ENCODE data around the gene RPTOR.

Gene RPTOR

GRCh38 chr17:80704894-80705293 is 160.3 kb downstream of the RPTOR start:
- peaks cover 0 to 9% of the 10 kb centered on the region in 2 donors for H3K4me1 ChIP-seq (ENCODE audit: control insufficient read depth in 1 of 2, insufficient read depth in 2 of 2, low read length in 2 of 2)
- no peak overlapping the region for H3K4me3 ChIP-seq (ENCODE audit: low read depth in 1 of 2, low read length in 2 of 2)
- no peaks in the 10 kb centered on the region for H3K27me3 ChIP-seq (ENCODE audit: low read depth, low read length)
- no peak overlapping the region for H3K27ac ChIP-seq (ENCODE audit: low read length)
- peaks cover 0 to 13% of the 10 kb centered on the region in 2 donors for H3K36me3 ChIP-seq (ENCODE audit: control insufficient read depth in 1 of 2, insufficient read depth in 2 of 2, low read length in 2 of 2)
- no peaks in the 10 kb centered on the region for H3K9me3 ChIP-seq (ENCODE audit: control insufficient read depth in 1 of 2, low read length in 2 of 2)

- Histone ChIP-seq H3K27ac (ENCODE audit: low read length) (no peak overlapping the region), H3K27me3 (ENCODE audit: low read depth, low read length) (no peaks in the 10 kb centered on the region), H3K4me3 (ENCODE audit: low read depth in 1 of 2, low read length in 2 of 2) (no peak overlapping the region), H3K4me1 (ENCODE audit: control insufficient read depth in 1 of 2, insufficient read depth in 2 of 2, low read length in 2 of 2) (peaks cover 0 to 9% of the 10 kb centered on the region in 2 donors), H3K36me3 (ENCODE audit: control insufficient read depth in 1 of 2, insufficient read depth in 2 of 2, low read length in 2 of 2) (peaks cover 0 to 13% of the 10 kb centered on the region in 2 donors), H3K9me3 (ENCODE audit: control insufficient read depth in 1 of 2, low read length in 2 of 2) (no peaks in the 10 kb centered on the region)
These were observed 161.3 kb downstream of the RPTOR start for GRCh38 chr17:80705988-80706387.

- no peaks in the 10 kb centered on the region for H3K9me3 ChIP-seq (ENCODE audit: control insufficient read depth in 1 of 2, low read length in 2 of 2)
These were observed 161.8 kb downstream of the RPTOR start for GRCh38 chr17:80706463-80706867.

GRCh38 chr17:80708480-80708879 is 163.8 kb downstream of the RPTOR start:
- H3K36me3 ChIP-seq (ENCODE audit: control insufficient read depth in 1 of 2, insufficient read depth in 2 of 2, low read length in 2 of 2): peaks cover 0 to 13% of the 10 kb centered on the region in 2 donors
- peaks cover 0 to 9% of the 10 kb centered on the region in 2 donors for H3K4me1 ChIP-seq (ENCODE audit: control insufficient read depth in 1 of 2, insufficient read depth in 2 of 2, low read length in 2 of 2)
- H3K27me3 ChIP-seq (ENCODE audit: low read depth, low read length): no peaks in the 10 kb centered on the region
- H3K4me3 ChIP-seq (ENCODE audit: low read depth in 1 of 2, low read length in 2 of 2): no peak overlapping the region
- no peak overlapping the region for H3K27ac ChIP-seq (ENCODE audit: low read length)
- H3K9me3 ChIP-seq (ENCODE audit: control insufficient read depth in 1 of 2, low read length in 2 of 2): no peaks in the 10 kb centered on the region

More at GRCh38 chr17:80706463-80706867, 161.8 kb downstream of the RPTOR start:
- no peak overlapping the region for H3K4me3 ChIP-seq (ENCODE audit: low read depth in 1 of 2, low read length in 2 of 2)
- no peaks in the 10 kb centered on the region for H3K27me3 ChIP-seq (ENCODE audit: low read depth, low read length)
- H3K27ac ChIP-seq (ENCODE audit: low read length): no peak overlapping the region
- peaks cover 0 to 13% of the 10 kb centered on the region in 2 donors for H3K36me3 ChIP-seq (ENCODE audit: control insufficient read depth in 1 of 2, insufficient read depth in 2 of 2, low read length in 2 of 2)
- peaks cover 0 to 9% of the 10 kb centered on the region in 2 donors for H3K4me1 ChIP-seq (ENCODE audit: control insufficient read depth in 1 of 2, insufficient read depth in 2 of 2, low read length in 2 of 2)

GRCh38 chr17:80709090-80709695 is 164.6 kb downstream of the RPTOR start:
- Histone ChIP-seq H3K4me3 (ENCODE audit: low read depth in 1 of 2, low read length in 2 of 2) (no peak overlapping the region), H3K27ac (ENCODE audit: low read length) (no peak overlapping the region), H3K36me3 (ENCODE audit: control insufficient read depth in 1 of 2, insufficient read depth in 2 of 2, low read length in 2 of 2) (peaks cover 0 to 13% of the 10 kb centered on the region in 2 donors), H3K4me1 (ENCODE audit: control insufficient read depth in 1 of 2, insufficient read depth in 2 of 2, low read length in 2 of 2) (peaks cover 0 to 9% of the 10 kb centered on the region in 2 donors), H3K9me3 (ENCODE audit: control insufficient read depth in 1 of 2, low read length in 2 of 2) (no peaks in the 10 kb centered on the region), H3K27me3 (ENCODE audit: low read depth, low read length) (no peaks in the 10 kb centered on the region)

- peaks cover 0 to 9% of the 10 kb centered on the region in 2 donors for H3K4me1 ChIP-seq (ENCODE audit: control insufficient read depth in 1 of 2, insufficient read depth in 2 of 2, low read length in 2 of 2)
- H3K27me3 ChIP-seq (ENCODE audit: low read depth, low read length): no peaks in the 10 kb centered on the region
- H3K4me3 ChIP-seq (ENCODE audit: low read depth in 1 of 2, low read length in 2 of 2): no peak overlapping the region
- H3K36me3 ChIP-seq (ENCODE audit: control insufficient read depth in 1 of 2, insufficient read depth in 2 of 2, low read length in 2 of 2): peaks cover 0 to 13% of the 10 kb centered on the region in 2 donors
- no peaks in the 10 kb centered on the region for H3K9me3 ChIP-seq (ENCODE audit: control insufficient read depth in 1 of 2, low read length in 2 of 2)
- no peak overlapping the region for H3K27ac ChIP-seq (ENCODE audit: low read length)
These were observed 166.2 kb downstream of the RPTOR start for GRCh38 chr17:80710714-80711302.

GRCh38 chr17:80712089-80712488 is 167.5 kb downstream of the RPTOR start:
- no peak overlapping the region for H3K27ac ChIP-seq (ENCODE audit: low read length)
- no peak overlapping the region for H3K4me3 ChIP-seq (ENCODE audit: low read depth in 1 of 2, low read length in 2 of 2)
- H3K9me3 ChIP-seq (ENCODE audit: control insufficient read depth in 1 of 2, low read length in 2 of 2): no peaks in the 10 kb centered on the region
- no peaks in the 10 kb centered on the region for H3K4me1 ChIP-seq (ENCODE audit: control insufficient read depth in 1 of 2, insufficient read depth in 2 of 2, low read length in 2 of 2)
- peaks cover 0 to 13% of the 10 kb centered on the region in 2 donors for H3K36me3 ChIP-seq (ENCODE audit: control insufficient read depth in 1 of 2, insufficient read depth in 2 of 2, low read length in 2 of 2)
- no peaks in the 10 kb centered on the region for H3K27me3 ChIP-seq (ENCODE audit: low read depth, low read length)

- no peaks in the 10 kb centered on the region for H3K9me3 ChIP-seq (ENCODE audit: control insufficient read depth in 1 of 2, low read length in 2 of 2)
- no peak overlapping the region for H3K4me3 ChIP-seq (ENCODE audit: low read depth in 1 of 2, low read length in 2 of 2)
- no peaks in the 10 kb centered on the region for H3K27me3 ChIP-seq (ENCODE audit: low read depth, low read length)
- H3K27ac ChIP-seq (ENCODE audit: low read length): no peak overlapping the region
- H3K4me1 ChIP-seq (ENCODE audit: control insufficient read depth in 1 of 2, insufficient read depth in 2 of 2, low read length in 2 of 2): no peaks in the 10 kb centered on the region
- peaks cover 0 to 13% of the 10 kb centered on the region in 2 donors for H3K36me3 ChIP-seq (ENCODE audit: control insufficient read depth in 1 of 2, insufficient read depth in 2 of 2, low read length in 2 of 2)
These were observed 168.0 kb downstream of the RPTOR start for GRCh38 chr17:80712606-80713005.

GRCh38 chr17:80716986-80717719 is 172.5 kb downstream of the RPTOR start:
- no peaks in the 10 kb centered on the region for H3K9me3 ChIP-seq (ENCODE audit: control insufficient read depth in 1 of 2, low read length in 2 of 2)
- no peaks in the 10 kb centered on the region for H3K36me3 ChIP-seq (ENCODE audit: control insufficient read depth in 1 of 2, insufficient read depth in 2 of 2, low read length in 2 of 2)
- H3K27me3 ChIP-seq (ENCODE audit: low read depth, low read length): no peaks in the 10 kb centered on the region
- no peak overlapping the region for H3K4me3 ChIP-seq (ENCODE audit: low read depth in 1 of 2, low read length in 2 of 2)
- H3K27ac ChIP-seq (ENCODE audit: low read length): no peak overlapping the region
- H3K4me1 ChIP-seq (ENCODE audit: control insufficient read depth in 1 of 2, insufficient read depth in 2 of 2, low read length in 2 of 2): peaks cover 0 to 5% of the 10 kb centered on the region in 2 donors

GRCh38 chr17:80717720-80718083 is 173.1 kb downstream of the RPTOR start:
- H3K27me3 ChIP-seq (ENCODE audit: low read depth, low read length): no peaks in the 10 kb centered on the region
- H3K4me1 ChIP-seq (ENCODE audit: control insufficient read depth in 1 of 2, insufficient read depth in 2 of 2, low read length in 2 of 2): peaks cover 0 to 5% of the 10 kb centered on the region in 2 donors
- no peaks in the 10 kb centered on the region for H3K36me3 ChIP-seq (ENCODE audit: control insufficient read depth in 1 of 2, insufficient read depth in 2 of 2, low read length in 2 of 2)
- no peaks in the 10 kb centered on the region for H3K9me3 ChIP-seq (ENCODE audit: control insufficient read depth in 1 of 2, low read length in 2 of 2)
- no peak overlapping the region for H3K4me3 ChIP-seq (ENCODE audit: low read depth in 1 of 2, low read length in 2 of 2)
- H3K27ac ChIP-seq (ENCODE audit: low read length): no peak overlapping the region

- H3K27ac ChIP-seq (ENCODE audit: low read length): no peak overlapping the region
These were observed 173.8 kb downstream of the RPTOR start for GRCh38 chr17:80718428-80718827.

More at GRCh38 chr17:80718428-80718827, 173.8 kb downstream of the RPTOR start:
- Histone ChIP-seq H3K36me3 (ENCODE audit: control insufficient read depth in 1 of 2, insufficient read depth in 2 of 2, low read length in 2 of 2) (no peaks in the 10 kb centered on the region), H3K4me3 (ENCODE audit: low read depth in 1 of 2, low read length in 2 of 2) (no peak overlapping the region), H3K27me3 (ENCODE audit: low read depth, low read length) (no peaks in the 10 kb centered on the region), H3K4me1 (ENCODE audit: control insufficient read depth in 1 of 2, insufficient read depth in 2 of 2, low read length in 2 of 2) (peaks cover 0 to 5% of the 10 kb centered on the region in 2 donors), H3K9me3 (ENCODE audit: control insufficient read depth in 1 of 2, low read length in 2 of 2) (no peaks in the 10 kb centered on the region)

All from muscle layer of duodenum (tissue), 2 donors.